IMR-90 (cell line): ENCODE results near the gene CACNA2D3. TPM values are rescaled to one million over a fixed set of nuclear protein-coding genes. Genes with fewer than 3 reads are reported as not detected.
"Not testable (repeated sequence)": the region's sequence is repeated elsewhere in the genome, so short reads cannot be mapped to it uniquely, and the experiment has no call there.

Source experiments
- ATAC-seq: fragments of 200-7000 bp; cut with Tn5 transposase; 2 replicates; pipeline ENCODE4 v1.9.1; 2020; ENCODE audit warnings: low read depth, mild to moderate bottlenecking, moderate library complexity
- BruUV-seq: library from RNA; stranded (reverse); fragments of 400-500 nt; replicated peaks from 2 replicates; lab custom pipeline; 2021; lab: Mats Ljungman, UMichigan
- CTCF ChIA-PET: fragments of 300-600 bp; formaldehyde crosslinking; extraction: SDS; loops from one replicate; lab custom pipeline; 2021; ENCODE audit warnings: antibody characterized with exemption; lab: Yijun Ruan, JAX
- POLR2A ChIA-PET: fragments of 300-600 bp; sonication (Branson Sonifier 250); formaldehyde crosslinking; loops from one replicate; lab custom pipeline; 2022; ENCODE audit warnings: antibody characterized with exemption; ENCODE audit not compliant: unreplicated experiment; lab: Charles Lee
- DNase-seq: peaks from one replicate; pipeline ENCODE4 v3.0.0; 2013
- H2AFZ ChIP-seq: replicated peaks from 2 replicates; pipeline ENCODE3; 2013; ENCODE audit warnings: low read length, mild to moderate bottlenecking; ENCODE audit not compliant: poor library complexity
- H2AK5ac ChIP-seq: 2 replicates; pipeline ENCODE4 v1.6.1; 2013; ENCODE audit warnings: low read depth, low read length, inconsistent platforms
- H2AK9ac ChIP-seq: replicated peaks from 2 replicates; pipeline ENCODE3; 2013; ENCODE audit warnings: mild to moderate bottlenecking, low read depth, low read length, moderate library complexity; ENCODE audit not compliant: poor library complexity
- H2BK120ac ChIP-seq: 2 replicates; pipeline ENCODE4 v1.6.1; 2013; ENCODE audit warnings: low read depth, low read length, inconsistent platforms
- H2BK15ac ChIP-seq: 3 replicates; pipeline ENCODE4 v1.6.1; 2013; ENCODE audit warnings: low read depth, low read length, inconsistent platforms
- H2BK20ac ChIP-seq: 2 replicates; pipeline ENCODE4 v1.6.1; 2013; ENCODE audit warnings: low read depth, mild to moderate bottlenecking, inconsistent platforms, low read length, moderate library complexity
- H2BK5ac ChIP-seq: 2 replicates; pipeline ENCODE4 v1.6.1; 2013; ENCODE audit warnings: mild to moderate bottlenecking, low read depth, low read length, inconsistent platforms; ENCODE audit not compliant: poor library complexity, severe bottlenecking
- H3K14ac ChIP-seq: replicated peaks from 2 replicates; pipeline ENCODE4 v1.6.1; 2013; ENCODE audit warnings: low read depth, low read length, inconsistent platforms
- H3K18ac ChIP-seq: 2 replicates; pipeline ENCODE4 v1.6.1; 2013; ENCODE audit warnings: low read depth, low read length, control low read depth
- H3K23ac ChIP-seq: 2 replicates; pipeline ENCODE4 v1.6.1; 2013; ENCODE audit warnings: low read depth, low read length, inconsistent platforms
- H3K27ac ChIP-seq: 2 replicates; pipeline ENCODE4 v1.5.1; 2013; ENCODE audit warnings: mild to moderate bottlenecking, control low read depth, low read length; ENCODE audit not compliant: insufficient read depth
- H3K27me3 ChIP-seq: 2 replicates; pipeline ENCODE4 v1.6.1; 2013; ENCODE audit warnings: low read length; ENCODE audit not compliant: control insufficient read depth, insufficient read depth
- H3K36me3 ChIP-seq: 2 replicates; pipeline ENCODE4 v1.6.1; 2013; ENCODE audit warnings: low read length, mixed read lengths; ENCODE audit not compliant: control insufficient read depth, insufficient read depth
- H3K4ac ChIP-seq: 2 replicates; pipeline ENCODE4 v1.6.1; 2013; ENCODE audit warnings: low read depth, low read length, inconsistent platforms
- H3K4me1 ChIP-seq: 2 replicates; pipeline ENCODE4 v1.6.1; 2013; ENCODE audit warnings: low read length, mixed read lengths; ENCODE audit not compliant: control insufficient read depth, insufficient read depth
- H3K4me2 ChIP-seq: 2 replicates; pipeline ENCODE4 v1.6.1; 2013; ENCODE audit warnings: low read depth, mild to moderate bottlenecking, control low read depth, low read length, moderate library complexity
- H3K4me3 ChIP-seq: 2 replicates; pipeline ENCODE4 v1.5.1; 2013; ENCODE audit warnings: low read depth, mild to moderate bottlenecking, control low read depth, low read length, moderate library complexity; ENCODE audit not compliant: insufficient read depth
- H3K56ac ChIP-seq: 2 replicates; pipeline ENCODE4 v1.6.1; 2013; ENCODE audit warnings: low read length, inconsistent platforms; ENCODE audit not compliant: insufficient read depth; ENCODE audit errors: extremely low read depth
- H3K79me1 ChIP-seq, 2 experiments: 2 replicates each; pipeline ENCODE4 v1.6.1; 2013; ENCODE audit warnings: low read length in 2 of 2, inconsistent platforms in 1 of 2, low read depth in 1 of 2
- H3K9ac ChIP-seq: 2 replicates; pipeline ENCODE4 v1.6.1; 2013; ENCODE audit warnings: low read depth, low read length, control low read depth
- H3K9me1 ChIP-seq: 2 replicates; pipeline ENCODE4 v1.6.1; 2013; ENCODE audit warnings: low read length, inconsistent platforms; ENCODE audit not compliant: insufficient read depth
- H3K9me3 ChIP-seq: 2 replicates; pipeline ENCODE4 v1.6.1; 2013; ENCODE audit warnings: low read length; ENCODE audit not compliant: control insufficient read depth, insufficient read depth
- H4K20me1 ChIP-seq: 2 replicates; pipeline ENCODE4 v1.6.1; 2013; ENCODE audit warnings: low read length, inconsistent platforms; ENCODE audit not compliant: insufficient read depth
- H4K5ac ChIP-seq: 2 replicates; pipeline ENCODE4 v1.6.1; 2013; ENCODE audit warnings: mild to moderate bottlenecking, low read depth, low read length, control low read depth
- H4K8ac ChIP-seq, 2 experiments: 2 replicates each; pipeline ENCODE4 v1.6.1; 2013; ENCODE audit warnings: low read depth in 2 of 2, low read length in 2 of 2, control low read depth in 1 of 2, inconsistent platforms in 1 of 2
- H4K91ac ChIP-seq: 2 replicates; pipeline ENCODE4 v1.6.1; 2013; ENCODE audit warnings: low read depth, low read length, inconsistent platforms; ENCODE audit not compliant: insufficient read depth
- BHLHE40 ChIP-seq: fragments of 150-350 bp; IDR thresholded peaks from 2 replicates; pipeline ENCODE4 v1.6.1; 2016; ENCODE audit warnings: mild to moderate bottlenecking, low read depth, low read length
- FOS ChIP-seq: fragments of 150-350 bp; IDR thresholded peaks from 2 replicates; pipeline ENCODE4 v1.6.1; 2016; ENCODE audit warnings: low read depth, low read length
- MAZ ChIP-seq: IDR thresholded peaks from 2 replicates; pipeline ENCODE4 v1.6.1; 2012; ENCODE audit warnings: low read depth, mild to moderate bottlenecking, low read length, improper control_type of control experiment, moderate library complexity, borderline replicate concordance
- NFE2L2 ChIP-seq: fragments of 150-350 bp; IDR thresholded peaks from 2 replicates; pipeline ENCODE4 v1.6.1; 2016; ENCODE audit warnings: low read depth, mild to moderate bottlenecking, low read length
- POLR2A ChIP-seq: IDR thresholded peaks from 2 replicates; pipeline ENCODE4 v1.6.1; 2012; ENCODE audit warnings: mild to moderate bottlenecking, low read depth, low read length
- RAD21 ChIP-seq: IDR thresholded peaks from 2 replicates; pipeline ENCODE4 v1.6.1; 2012; ENCODE audit warnings: low read length, improper control_type of control experiment
- USF2 ChIP-seq: fragments of 150-350 bp; IDR thresholded peaks from 2 replicates; pipeline ENCODE4 v1.6.1; 2017; ENCODE audit warnings: mild to moderate bottlenecking, antibody characterized with exemption, low read length, low read depth
- WGBS, 2 experiments: methylation state at CpG; one replicate each; pipeline versions ENCODE4 v1.1.5 to v1.1.7; 2013; ENCODE audit warnings: missing lambda C conversion rate in 2 of 2; ENCODE audit not compliant: insufficient read length in 1 of 2; ENCODE audit errors: extremely low coverage in 2 of 2; 5-methylcytosine and 5-hydroxymethylcytosine counted together
- dilution Hi-C: fragments of 300-500 bp; cut with HindIII; formaldehyde crosslinking; loops from one replicate; pipeline ENCODE4 v1.14.3; 2018; ENCODE audit warnings: low sequenced_read_pairs; ENCODE audit not compliant: unreplicated experiment
- in situ Hi-C: fragments of 300-500 bp; cut with MboI; formaldehyde crosslinking; loops from 3 replicates; pipeline ENCODE4 v1.14.3; 2019; ENCODE audit warnings: low sequenced_read_pairs, inconsistent platforms, mixed read lengths
- intact Hi-C: fragments of 100-400 bp; cut with micrococcal nuclease; formaldehyde crosslinking; loops from 2 replicates; pipeline ENCODE4 v1.10.0; 2022
- polyA plus RNA-seq, 3 experiments: library from polyadenylated mRNA; depleted of rRNA; stranded (reverse); fragments of >200 nt; gene quantifications; 2 replicates each; pipeline ENCODE4 v1.2.3, GENCODE V29; 2012; ENCODE audit warnings: low replicate concordance in 1 of 3
- total RNA-seq: library from RNA; depleted of rRNA; stranded (reverse); fragments of >200 nt; gene quantifications from 2 replicates; pipeline ENCODE4 v1.2.3, GENCODE V29; 2012

CACNA2D3 gene
- total and polyA plus RNA-seq, 2 of the 4 experiments (the other 2 are of a cell fraction), result 0.36 to 0.41 TPM

GRCh38 chr3:54458357-54458756 is 336.0 kb downstream of the CACNA2D3 start:
- Histone ChIP-seq H3K79me1 (no peaks in the 10 kb centered on the region), H3K4me1 (no peaks in the 10 kb centered on the region), H3K4me2 (no peak overlapping the region), H4K5ac (no peak overlapping the region), H2BK20ac (no peak overlapping the region), H3K36me3 (no peaks in the 10 kb centered on the region), H3K14ac (no peak overlapping the region), H3K9ac (no peak overlapping the region), H3K9me3 (no peaks in the 10 kb centered on the region), H2AK5ac (no peak overlapping the region), H3K27me3 (no peaks in the 10 kb centered on the region), H2AK9ac (no peak overlapping the region), H2BK120ac (no peak overlapping the region), H2BK5ac (no peak overlapping the region), H4K91ac (no peak overlapping the region), H3K27ac (no peak overlapping the region), H3K9me1 (no peaks in the 10 kb centered on the region), H3K18ac (no peak overlapping the region), H2AFZ (no peak overlapping the region), H4K8ac (no peak overlapping the region), H3K56ac (no peak overlapping the region), H3K23ac (no peak overlapping the region), H2BK15ac (no peak overlapping the region), H3K4ac (no peak overlapping the region), H4K20me1 (no peaks in the 10 kb centered on the region), H3K4me3 (no peak overlapping the region)
- no TSS peak for BruUV-seq
- no peak for DNase-seq
- no peak for TF ChIP-seq FOS
- no peak for TF ChIP-seq USF2
- TF ChIP-seq POLR2A, result no peak
- TF ChIP-seq NFE2L2, result no peak
- TF ChIP-seq BHLHE40, result no peak
- no peak for TF ChIP-seq RAD21
- no peak for TF ChIP-seq MAZ
- intact Hi-C loops, result no loop called here
- CTCF ChIA-PET, result interaction anchor here (0.6 kb wide), 1 partner anchor 29 kb away, joined by 6 read pairs; no protein-coding TSS in a partner anchor
- ATAC-seq, result no peak
- POLR2A ChIA-PET, result no interaction called here
- dilution Hi-C loops, result no loop called here
- no CpG with 5 or more reads among the region's 2 CpGs for WGBS, 2 experiments
- in situ Hi-C loops, result no loop called here

- DNase-seq, H3K36me3 ChIP-seq, H2BK15ac ChIP-seq, intact Hi-C loops, H3K4me1 ChIP-seq, H3K14ac ChIP-seq, in situ Hi-C loops, H3K9me1 ChIP-seq, H3K23ac ChIP-seq, H4K8ac ChIP-seq, H3K4me3 ChIP-seq, H3K4ac ChIP-seq, H3K56ac ChIP-seq, H2BK20ac ChIP-seq, dilution Hi-C loops, BruUV-seq, H3K18ac ChIP-seq, H3K4me2 ChIP-seq, CTCF ChIA-PET, H4K5ac ChIP-seq, H2AFZ ChIP-seq, H2BK120ac ChIP-seq, H2AK5ac ChIP-seq, H3K9ac ChIP-seq, H4K91ac ChIP-seq, H2AK9ac ChIP-seq, H3K27me3 ChIP-seq, H3K27ac ChIP-seq, H3K9me3 ChIP-seq, ATAC-seq, H4K20me1 ChIP-seq, POLR2A ChIA-PET, H3K79me1 ChIP-seq, H2BK5ac ChIP-seq: not testable (repeated sequence)
- no CpG with 5 or more reads among the region's 23 CpGs for WGBS, 2 experiments
These were observed 342.2 kb downstream of the CACNA2D3 start for GRCh38 chr3:54464554-54464953.
